ENCODE measurements around the gene GARIN5B. TPM values are rescaled to one million over a fixed set of nuclear protein-coding genes. Genes with fewer than 3 reads are reported as not detected.
A peak's percentile ranks its signal among the peaks of the same experiment; 100 is the strongest.

Gene GARIN5B
- total and polyA plus RNA-seq, 4 donors = 0.09 TPM; not detected in 3

GRCh38 chr19:55379174-55379573 is 16.1 kb upstream of the GARIN5B start:
- ATAC-seq (ENCODE audit: insufficient read depth, low FRiP score) = no peak
- WGBS, 2 donors = 69 to 73% methylated on average over 11 of the region's 11 CpGs
- no peaks in the 10 kb centered on the region for H3K36me3 ChIP-seq (ENCODE audit: control insufficient read depth in 4 of 4, insufficient read depth in 4 of 4, low read length in 4 of 4)
- H3K27ac ChIP-seq (ENCODE audit: low read depth in 1 of 2, low read length in 1 of 2) = no peak overlapping the region
- H3K9me3 ChIP-seq (ENCODE audit: control insufficient read depth in 4 of 4, insufficient read depth in 3 of 4, low read length in 3 of 4) = peaks cover 0 to 2% (median 0%) of the 10 kb centered on the region in 4 donors
- H3K4me3 ChIP-seq = no peak overlapping the region
- H3K9ac ChIP-seq (ENCODE audit: insufficient read depth in 1 of 2, low read length in 2 of 2) = no peak overlapping the region
- H3K27me3 ChIP-seq (ENCODE audit: control insufficient read depth in 3 of 3, insufficient read depth in 3 of 3, low read length in 2 of 3) = peaks cover 0 to 20% (median 2%) of the 10 kb centered on the region in 3 donors
- peaks cover 0 to 16% (median 9%) of the 10 kb centered on the region in 5 donors for H3K4me1 ChIP-seq (ENCODE audit: control insufficient read depth in 5 of 5, insufficient read depth in 5 of 5, low read length in 5 of 5)
- no peak for TF ChIP-seq CTCF (IDR thresholded peaks at IDR 0.05; ENCODE audit: control extremely low read depth, extremely low read depth)
- DNase-seq = no peak

- Histone ChIP-seq H3K4me1 (ENCODE audit: control insufficient read depth in 5 of 5, insufficient read depth in 5 of 5, low read length in 5 of 5) (peaks cover 0 to 21% (median 2%) of the 10 kb centered on the region in 5 donors), H3K27me3 (ENCODE audit: control insufficient read depth in 3 of 3, insufficient read depth in 3 of 3, low read length in 2 of 3) (peaks cover 2 to 20% (median 3%) of the 10 kb centered on the region in 3 donors), H3K36me3 (ENCODE audit: control insufficient read depth in 4 of 4, insufficient read depth in 4 of 4, low read length in 4 of 4) (no peaks in the 10 kb centered on the region), H3K27ac (ENCODE audit: low read depth in 1 of 2, low read length in 1 of 2) (no peak overlapping the region), H3K4me3 (no peak overlapping the region), H3K9ac (ENCODE audit: insufficient read depth in 1 of 2, low read length in 2 of 2) (no peak overlapping the region), H3K9me3 (ENCODE audit: control insufficient read depth in 4 of 4, insufficient read depth in 3 of 4, low read length in 3 of 4) (peaks cover 0 to 2% (median 0%) of the 10 kb centered on the region in 4 donors)
- 29 to 40% methylated on average over 41 to 43 of the region's 43 CpGs for WGBS, 2 donors
- ATAC-seq (ENCODE audit: insufficient read depth, low FRiP score) (no peak), DNase-seq (peak in 1 of 3 donors; percentile 38)
- no peak for TF ChIP-seq CTCF (IDR thresholded peaks at IDR 0.05; ENCODE audit: control extremely low read depth, extremely low read depth)
Observed at GRCh38 chr19:55377356-55378131, 14.5 kb upstream of the GARIN5B start.

- DNase-seq (no peak), ATAC-seq (ENCODE audit: insufficient read depth, low FRiP score) (no peak)
- no peak within 1 kb of the TSS for H3K27ac ChIP-seq (ENCODE audit: low read depth in 1 of 2, low read length in 1 of 2)
- peaks cover 2 to 27% (median 4%) of the 10 kb centered on the region in 3 donors for H3K27me3 ChIP-seq (ENCODE audit: control insufficient read depth in 3 of 3, insufficient read depth in 3 of 3, low read length in 2 of 3)
- H3K4me3 ChIP-seq = no peak within 1 kb of the TSS
- peaks cover 0 to 24% (median 2%) of the 10 kb centered on the region in 5 donors for H3K4me1 ChIP-seq (ENCODE audit: control insufficient read depth in 5 of 5, insufficient read depth in 5 of 5, low read length in 5 of 5)
- no peak for TF ChIP-seq CTCF (IDR thresholded peaks at IDR 0.05; ENCODE audit: control extremely low read depth, extremely low read depth)
- H3K9ac ChIP-seq (ENCODE audit: insufficient read depth in 1 of 2, low read length in 2 of 2) = no peak within 1 kb of the TSS
- WGBS, 2 donors = 44 to 46% methylated on average over 21 of the region's 21 CpGs
- no peaks in the 10 kb centered on the region for H3K36me3 ChIP-seq (ENCODE audit: control insufficient read depth in 4 of 4, insufficient read depth in 4 of 4, low read length in 4 of 4)
- no peaks in the 10 kb centered on the region for H3K9me3 ChIP-seq (ENCODE audit: control insufficient read depth in 4 of 4, insufficient read depth in 3 of 4, low read length in 3 of 4)
Observed at GRCh38 chr19:55376241-55376933, 13.3 kb upstream of the GARIN5B start, which contains the start of gene TMEM190. Gene TMEM190 (plus strand): TSS chr19:55376826. CDS start chr19:55376854, 28 bp downstream.

Data from lung (tissue), 12 donors.